HepG2 (cell line): ENCODE data around the gene PPP1R13L. TPM values are rescaled to one million over a fixed set of nuclear protein-coding genes. Genes with fewer than 3 reads are reported as not detected.

Experiments
- CBFB ChIP-seq: sonication (generic); formaldehyde crosslinking; IDR thresholded peaks from 2 replicates; pipeline ENCODE4 v1.4.0; 2020; ENCODE audit warnings: missing genetic modification reagents
- CBX2 ChIP-seq, 2 experiments: fragments of 200-600 bp in 1 of 2; sonication (generic); formaldehyde crosslinking in 1 of 2; IDR thresholded peaks; 2 replicates each; pipeline versions ENCODE4 v1.7.0 to v1.8.1; 2018 to 2022; ENCODE audit warnings: low read depth in 2 of 2, low read length in 1 of 2, mild to moderate bottlenecking in 1 of 2, missing genetic modification reagents in 1 of 2
- DNMT1 ChIP-seq: sonication (generic); formaldehyde crosslinking; IDR thresholded peaks from 2 replicates; pipeline ENCODE4 v1.5.1; 2020; ENCODE audit warnings: mild to moderate bottlenecking, missing genetic modification reagents
- ELF4 ChIP-seq: sonication (generic); formaldehyde crosslinking; IDR thresholded peaks from 2 replicates; pipeline ENCODE4 v1.5.0; 2020; ENCODE audit warnings: missing genetic modification reagents, mild to moderate bottlenecking, moderate library complexity, borderline replicate concordance
- HNF4G ChIP-seq, 2 experiments: sonication (generic) in 1 of 2; formaldehyde crosslinking in 1 of 2; IDR thresholded peaks; 2 replicates each; pipeline versions ENCODE4 v1.4.0 to v1.6.1; 2011 to 2020; ENCODE audit warnings: borderline replicate concordance in 2 of 2, low read depth in 2 of 2, mild to moderate bottlenecking in 2 of 2, low read length in 1 of 2, missing genetic modification reagents in 1 of 2, moderate library complexity in 1 of 2
- HOXA5 ChIP-seq: sonication (generic); formaldehyde crosslinking; IDR thresholded peaks from 2 replicates; pipeline ENCODE4 v1.4.0; 2020; ENCODE audit warnings: missing genetic modification reagents
- IKZF4 ChIP-seq: sonication (generic); formaldehyde crosslinking; IDR thresholded peaks from 2 replicates; pipeline ENCODE4 v1.5.1; 2020; ENCODE audit warnings: borderline replicate concordance, mild to moderate bottlenecking, low read depth, missing genetic modification reagents; ENCODE audit errors: not compliant biosample characterization
- POLR2AphosphoS2 ChIP-seq: IDR thresholded peaks from 2 replicates; pipeline ENCODE4 v1.6.1; 2011; ENCODE audit warnings: low read depth, low read length, improper control_type of control experiment
- RXRB ChIP-seq: IDR thresholded peaks from 2 replicates; pipeline ENCODE4 v1.6.1; 2016; ENCODE audit warnings: borderline replicate concordance, missing genetic modification reagents, missing compliant biosample characterization
- SETDB1 ChIP-seq: sonication (generic); formaldehyde crosslinking; IDR thresholded peaks from 2 replicates; pipeline ENCODE4 v1.5.1; 2020; ENCODE audit warnings: missing genetic modification reagents, mild to moderate bottlenecking, borderline replicate concordance
- ZC3H4 ChIP-seq: sonication (generic); formaldehyde crosslinking; IDR thresholded peaks from 2 replicates; pipeline ENCODE4 v1.4.0; 2020; ENCODE audit warnings: missing genetic modification reagents, borderline replicate concordance
- ZIK1 ChIP-seq: sonication (generic); formaldehyde crosslinking; IDR thresholded peaks from 2 replicates; pipeline ENCODE4 v1.5.0; 2020; ENCODE audit warnings: mild to moderate bottlenecking, low read depth, missing genetic modification reagents, borderline replicate concordance
- ZNF101 ChIP-seq: sonication (generic); formaldehyde crosslinking; IDR thresholded peaks from 2 replicates; pipeline ENCODE4 v1.4.0; 2020; ENCODE audit warnings: mild to moderate bottlenecking, low read depth, missing genetic modification reagents, borderline replicate concordance
- ZNF484 ChIP-seq: sonication (generic); formaldehyde crosslinking; IDR thresholded peaks from 2 replicates; pipeline ENCODE4 v1.5.1; 2020; ENCODE audit warnings: mild to moderate bottlenecking, low read depth, missing genetic modification reagents, borderline replicate concordance
- ZNF563 ChIP-seq: sonication (generic); formaldehyde crosslinking; IDR thresholded peaks from 2 replicates; pipeline ENCODE4 v1.8.0; 2022; ENCODE audit warnings: mild to moderate bottlenecking, moderate library complexity, missing genetic modification reagents
- ZSCAN29 ChIP-seq: sonication (generic); formaldehyde crosslinking; conservative IDR thresholded peaks from 2 replicates; pipeline ENCODE4 v1.4.0; 2020; ENCODE audit warnings: mild to moderate bottlenecking, missing genetic modification reagents
- polyA plus RNA-seq, 8 experiments: library from polyadenylated mRNA; depleted of rRNA in 3 of 8; stranded (reverse) in 7 of 8; unstranded in 1 of 8; fragments of >200 nt; fragmentation: Illumina TruSeq in 4 of 8; extraction: Trizol in 4 of 8; gene quantifications; 2 replicates each; pipeline versions ENCODE4 v1.2.1 to v1.2.3, GENCODE V29; 2011 to 2016; ENCODE audit warnings: low read depth in 4 of 8, missing spikeins in 1 of 8, mixed read lengths in 1 of 8; ENCODE audit not compliant: insufficient read depth in 1 of 8
- total RNA-seq, 5 experiments: library from RNA; depleted of rRNA; stranded (reverse); fragments of >200 nt; fragmentation: Illumina TruSeq; extraction: Trizol; gene quantifications; 2 replicates each; pipeline ENCODE4 v1.2.3, GENCODE V29; 2016; ENCODE audit warnings: low read depth in 1 of 5
- TF ChIP-seq, protein P1 (sequence below): sonication (generic); formaldehyde crosslinking; IDR thresholded peaks from 2 replicates; pipeline ENCODE4 v1.5.1; 2020; ENCODE audit warnings: missing genetic modification reagents, mild to moderate bottlenecking, borderline replicate concordance
- TF ChIP-seq, protein P2 (sequence below): sonication (generic); formaldehyde crosslinking; IDR thresholded peaks from 2 replicates; pipeline ENCODE4 v1.8.1; 2023; ENCODE audit warnings: missing genetic modification reagents, inconsistent platforms, borderline replicate concordance
- TF ChIP-seq, protein P3 (sequence below): sonication (generic); formaldehyde crosslinking; IDR thresholded peaks from 2 replicates; pipeline ENCODE4 v1.5.0; 2020; ENCODE audit warnings: missing genetic modification reagents
- TF ChIP-seq, protein P4 (sequence below): sonication (generic); formaldehyde crosslinking; IDR thresholded peaks from 2 replicates; pipeline ENCODE4 v1.5.0; 2020; ENCODE audit warnings: mild to moderate bottlenecking, missing genetic modification reagents, borderline replicate concordance

The PPP1R13L gene
- total and polyA plus RNA-seq, 2 of the 13 experiments (the other 11 are each of a cell fraction or from before 2014, with no cell fraction given) = 1.3 to 6.6 TPM

DNA sequence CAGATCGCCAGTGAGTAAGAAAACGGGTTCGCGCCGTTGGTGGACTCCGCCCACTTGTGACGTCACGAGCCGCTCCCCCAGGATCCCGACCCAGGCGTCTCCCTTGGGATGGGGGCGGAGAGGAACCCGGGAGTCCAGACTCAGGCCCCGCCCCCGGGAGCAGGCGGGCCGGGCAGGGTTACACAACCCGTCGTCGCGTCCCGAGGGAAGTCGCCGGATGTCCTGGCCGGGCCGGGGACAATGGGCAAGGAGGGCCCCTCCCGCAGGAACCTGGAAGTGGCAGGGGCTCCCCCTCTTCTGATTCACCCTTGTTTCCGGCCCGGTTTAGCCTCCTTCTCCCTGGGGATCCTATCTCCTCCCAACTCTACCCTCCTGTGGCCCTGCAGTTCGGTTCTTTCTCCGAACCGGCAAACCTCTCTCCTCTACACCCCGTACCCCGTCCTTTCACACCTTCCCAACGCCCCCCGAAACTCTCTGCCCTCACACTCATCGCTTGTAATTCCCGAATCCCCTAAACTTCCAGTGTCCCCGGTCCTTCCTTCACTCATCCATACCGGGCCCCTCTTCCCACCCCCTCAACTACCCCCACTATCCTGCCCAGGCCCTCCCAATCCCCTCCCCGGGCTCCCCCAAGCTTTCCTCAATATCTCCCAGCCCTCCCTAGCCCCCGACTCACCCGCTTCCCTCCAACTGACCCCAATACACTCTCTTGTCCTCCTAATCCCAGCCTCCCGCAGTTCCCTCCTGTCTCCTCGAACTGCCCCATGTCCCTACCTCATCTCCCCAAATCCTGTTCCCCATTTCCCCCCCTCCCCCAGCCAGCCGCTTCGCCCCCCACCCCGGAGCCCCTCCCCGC lies 38.8 kb upstream of the PPP1R13L start (continued):
- TF ChIP-seq ZC3H4 (CRISPR knock-in tag) (no peak), ZNF101 (CRISPR knock-in tag) (no peak), CBFB (CRISPR knock-in tag) (no peak), SETDB1 (no peak), RXRB (CRISPR knock-in tag) (peak; percentile 79), HNF4G (IDR thresholded peaks at IDR 0.05; ENCODE audit: borderline replicate concordance, low read depth, low read length) (no peak), HNF4G (CRISPR knock-in tag; IDR thresholded peaks at IDR 0.05; ENCODE audit: borderline replicate concordance, low read depth) (no peak), ZIK1 (no peak), CBX2 (IDR thresholded peaks at IDR 0.05; ENCODE audit: low read depth, low read length) (no peak), CBX2 (CRISPR knock-in tag; IDR thresholded peaks at IDR 0.05; ENCODE audit: low read depth) (no peak), ZSCAN29 (CRISPR knock-in tag) (no peak), HOXA5 (peak; percentile 63; the same call in 1 of the 2 replicates), POLR2AphosphoS2 (no peak), ZNF484 (CRISPR knock-in tag) (no peak), ELF4 (CRISPR knock-in tag) (no peak), IKZF4 (CRISPR knock-in tag) (no peak), ZNF563 (CRISPR knock-in tag) (0 out of 2 replicates have a peak, but pooled peaks have one; percentile 36), DNMT1 (CRISPR knock-in tag) (no peak)
- TF ChIP-seq, protein P1, sequence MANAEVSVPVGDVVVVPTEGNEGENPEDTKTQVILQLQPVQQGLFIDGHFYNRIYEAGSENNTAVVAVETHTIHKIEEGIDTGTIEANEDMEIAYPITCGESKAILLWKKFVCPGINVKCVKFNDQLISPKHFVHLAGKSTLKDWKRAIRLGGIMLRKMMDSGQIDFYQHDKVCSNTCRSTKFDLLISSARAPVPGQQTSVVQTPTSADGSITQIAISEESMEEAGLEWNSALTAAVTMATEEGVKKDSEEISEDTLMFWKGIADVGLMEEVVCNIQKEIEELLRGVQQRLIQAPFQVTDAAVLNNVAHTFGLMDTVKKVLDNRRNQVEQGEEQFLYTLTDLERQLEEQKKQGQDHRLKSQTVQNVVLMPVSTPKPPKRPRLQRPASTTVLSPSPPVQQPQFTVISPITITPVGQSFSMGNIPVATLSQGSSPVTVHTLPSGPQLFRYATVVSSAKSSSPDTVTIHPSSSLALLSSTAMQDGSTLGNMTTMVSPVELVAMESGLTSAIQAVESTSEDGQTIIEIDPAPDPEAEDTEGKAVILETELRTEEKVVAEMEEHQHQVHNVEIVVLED (CRISPR knock-in tag) = peak; percentile 73; the same call in 1 of the 2 replicates
- TF ChIP-seq, protein P2, sequence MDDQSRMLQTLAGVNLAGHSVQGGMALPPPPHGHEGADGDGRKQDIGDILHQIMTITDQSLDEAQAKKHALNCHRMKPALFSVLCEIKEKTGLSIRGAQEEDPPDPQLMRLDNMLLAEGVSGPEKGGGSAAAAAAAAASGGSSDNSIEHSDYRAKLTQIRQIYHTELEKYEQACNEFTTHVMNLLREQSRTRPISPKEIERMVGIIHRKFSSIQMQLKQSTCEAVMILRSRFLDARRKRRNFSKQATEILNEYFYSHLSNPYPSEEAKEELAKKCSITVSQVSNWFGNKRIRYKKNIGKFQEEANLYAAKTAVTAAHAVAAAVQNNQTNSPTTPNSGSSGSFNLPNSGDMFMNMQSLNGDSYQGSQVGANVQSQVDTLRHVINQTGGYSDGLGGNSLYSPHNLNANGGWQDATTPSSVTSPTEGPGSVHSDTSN = no peak
- TF ChIP-seq, protein P3, sequence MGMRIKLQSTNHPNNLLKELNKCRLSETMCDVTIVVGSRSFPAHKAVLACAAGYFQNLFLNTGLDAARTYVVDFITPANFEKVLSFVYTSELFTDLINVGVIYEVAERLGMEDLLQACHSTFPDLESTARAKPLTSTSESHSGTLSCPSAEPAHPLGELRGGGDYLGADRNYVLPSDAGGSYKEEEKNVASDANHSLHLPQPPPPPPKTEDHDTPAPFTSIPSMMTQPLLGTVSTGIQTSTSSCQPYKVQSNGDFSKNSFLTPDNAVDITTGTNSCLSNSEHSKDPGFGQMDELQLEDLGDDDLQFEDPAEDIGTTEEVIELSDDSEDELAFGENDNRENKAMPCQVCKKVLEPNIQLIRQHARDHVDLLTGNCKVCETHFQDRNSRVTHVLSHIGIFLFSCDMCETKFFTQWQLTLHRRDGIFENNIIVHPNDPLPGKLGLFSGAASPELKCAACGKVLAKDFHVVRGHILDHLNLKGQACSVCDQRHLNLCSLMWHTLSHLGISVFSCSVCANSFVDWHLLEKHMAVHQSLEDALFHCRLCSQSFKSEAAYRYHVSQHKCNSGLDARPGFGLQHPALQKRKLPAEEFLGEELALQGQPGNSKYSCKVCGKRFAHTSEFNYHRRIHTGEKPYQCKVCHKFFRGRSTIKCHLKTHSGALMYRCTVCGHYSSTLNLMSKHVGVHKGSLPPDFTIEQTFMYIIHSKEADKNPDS (CRISPR knock-in tag) = no peak
- TF ChIP-seq, protein P4, sequence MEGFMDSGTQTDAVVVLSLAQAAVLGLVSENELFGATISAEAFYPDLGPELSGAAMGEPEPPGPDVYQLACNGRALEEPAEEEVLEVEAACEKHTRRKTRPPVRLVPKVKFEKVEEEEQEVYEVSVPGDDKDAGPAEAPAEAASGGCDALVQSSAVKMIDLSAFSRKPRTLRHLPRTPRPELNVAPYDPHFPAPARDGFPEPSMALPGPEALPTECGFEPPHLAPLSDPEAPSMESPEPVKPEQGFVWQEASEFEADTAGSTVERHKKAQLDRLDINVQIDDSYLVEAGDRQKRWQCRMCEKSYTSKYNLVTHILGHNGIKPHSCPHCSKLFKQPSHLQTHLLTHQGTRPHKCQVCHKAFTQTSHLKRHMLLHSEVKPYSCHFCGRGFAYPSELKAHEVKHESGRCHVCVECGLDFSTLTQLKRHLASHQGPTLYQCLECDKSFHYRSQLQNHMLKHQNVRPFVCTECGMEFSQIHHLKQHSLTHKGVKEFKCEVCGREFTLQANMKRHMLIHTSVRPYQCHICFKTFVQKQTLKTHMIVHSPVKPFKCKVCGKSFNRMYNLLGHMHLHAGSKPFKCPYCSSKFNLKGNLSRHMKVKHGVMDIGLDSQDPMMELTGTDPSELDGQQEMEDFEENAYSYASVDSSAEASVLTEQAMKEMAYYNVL = no peak
